H9 (cell line): ENCODE measurements around the gene SPPL3. TPM values are rescaled to one million over a fixed set of nuclear protein-coding genes. Genes with fewer than 3 reads are reported as not detected.
A peak's percentile ranks its signal among the peaks of the same experiment; 100 is the strongest.
"Not testable (repeated sequence)": the region's sequence is repeated elsewhere in the genome, so short reads cannot be mapped to it uniquely, and the experiment has no call there.

Source experiments
- DNase-seq: peaks from one replicate; pipeline ENCODE4 v3.0.0-alpha.2; 2017
- H2AFZ ChIP-seq: one replicate; pipeline ENCODE4 v1.6.1; 2013; ENCODE audit warnings: mild to moderate bottlenecking, low read length, control low read depth, moderate library complexity
- H2AK5ac ChIP-seq: 2 replicates; pipeline ENCODE4 v1.6.1; 2013; ENCODE audit warnings: low read length, control low read depth, mixed read lengths; ENCODE audit not compliant: insufficient read length
- H2BK120ac ChIP-seq: one replicate; pipeline ENCODE4 v1.6.1; 2013; ENCODE audit warnings: low read depth, mild to moderate bottlenecking, low read length, control low read depth, inconsistent platforms; ENCODE audit not compliant: poor library complexity, severe bottlenecking
- H2BK12ac ChIP-seq: 2 replicates; pipeline ENCODE4 v1.6.1; 2013; ENCODE audit warnings: low read length, control low read depth, mixed read lengths, low read depth; ENCODE audit not compliant: insufficient read length
- H2BK15ac ChIP-seq: 2 replicates; pipeline ENCODE4 v1.6.1; 2013; ENCODE audit warnings: low read depth, low read length, control low read depth
- H2BK20ac ChIP-seq: one replicate; pipeline ENCODE4 v1.6.1; 2013; ENCODE audit warnings: low read depth, mild to moderate bottlenecking, low read length, control low read depth, inconsistent platforms; ENCODE audit not compliant: poor library complexity, severe bottlenecking
- H2BK5ac ChIP-seq: 2 replicates; pipeline ENCODE4 v1.6.1; 2013; ENCODE audit warnings: low read length, control low read depth, mixed read lengths; ENCODE audit not compliant: insufficient read length
- H3K14ac ChIP-seq: 2 replicates; pipeline ENCODE4 v1.6.1; 2013; ENCODE audit warnings: low read length, control low read depth; ENCODE audit not compliant: insufficient read depth
- H3K18ac ChIP-seq: 2 replicates; pipeline ENCODE4 v1.6.1; 2013; ENCODE audit warnings: low read depth, mild to moderate bottlenecking, mixed read lengths, low read length, control low read depth; ENCODE audit not compliant: insufficient read length
- H3K23ac ChIP-seq: 2 replicates; pipeline ENCODE4 v1.6.1; 2013; ENCODE audit warnings: low read length, control low read depth, mixed read lengths, low read depth; ENCODE audit not compliant: insufficient read length
- H3K23me2 ChIP-seq: 2 replicates; pipeline ENCODE4 v1.6.1; 2013; ENCODE audit warnings: low read depth, mild to moderate bottlenecking, mixed read lengths, low read length, control low read depth; ENCODE audit not compliant: insufficient read length, poor library complexity, severe bottlenecking
- H3K27ac ChIP-seq: 2 replicates; pipeline ENCODE4 v1.5.1; 2013; ENCODE audit warnings: low read length, control low read depth, mixed read lengths, low read depth; ENCODE audit not compliant: insufficient read length
- H3K27me3 ChIP-seq: 2 replicates; pipeline ENCODE4 v1.6.1; 2013; ENCODE audit warnings: low read length, control low read depth, inconsistent platforms; ENCODE audit not compliant: insufficient read depth
- H3K4ac ChIP-seq: 2 replicates; pipeline ENCODE4 v1.6.1; 2013; ENCODE audit warnings: low read depth, mild to moderate bottlenecking, control low read depth, inconsistent platforms, low read length, moderate library complexity
- H3K4me1 ChIP-seq: 2 replicates; pipeline ENCODE4 v1.6.1; 2013; ENCODE audit warnings: low read length, control low read depth, inconsistent platforms; ENCODE audit not compliant: insufficient read depth
- H3K4me2 ChIP-seq: 2 replicates; pipeline ENCODE4 v1.6.1; 2013; ENCODE audit warnings: low read length, control low read depth, mixed read lengths; ENCODE audit not compliant: insufficient read length, insufficient read depth
- H3K56ac ChIP-seq: 2 replicates; pipeline ENCODE4 v1.6.1; 2013; ENCODE audit warnings: low read depth, mild to moderate bottlenecking, mixed read lengths, low read length, control low read depth; ENCODE audit not compliant: insufficient read length
- H3K79me1 ChIP-seq: 2 replicates; pipeline ENCODE4 v1.6.1; 2013; ENCODE audit warnings: low read depth, mild to moderate bottlenecking, moderate library complexity, low read length, control low read depth, inconsistent platforms; ENCODE audit not compliant: insufficient read depth, poor library complexity, severe bottlenecking
- H3K79me2 ChIP-seq: 2 replicates; pipeline ENCODE4 v1.6.1; 2013; ENCODE audit warnings: low read length, control low read depth, inconsistent platforms; ENCODE audit not compliant: insufficient read depth
- H3K9ac ChIP-seq: 2 replicates; pipeline ENCODE4 v1.6.1; 2013; ENCODE audit warnings: low read length, control low read depth, mixed read lengths; ENCODE audit not compliant: insufficient read length; ENCODE audit errors: extremely low read depth
- H3K9me3 ChIP-seq: one replicate; pipeline ENCODE4 v1.6.1; 2013; ENCODE audit warnings: low read depth, low read length, inconsistent platforms; ENCODE audit not compliant: control insufficient read depth
- H3T11ph ChIP-seq: one replicate; pipeline ENCODE4 v1.6.1; 2013; ENCODE audit warnings: mild to moderate bottlenecking, low read length, control low read depth, inconsistent platforms
- H4K20me1 ChIP-seq: one replicate; pipeline ENCODE4 v1.6.1; 2013; ENCODE audit not compliant: control insufficient read depth, insufficient read length, insufficient read depth
- H4K5ac ChIP-seq: 2 replicates; pipeline ENCODE4 v1.6.1; 2013; ENCODE audit warnings: low read depth, mild to moderate bottlenecking, mixed read lengths, low read length, control low read depth; ENCODE audit not compliant: insufficient read length
- H4K8ac ChIP-seq: replicated peaks from 2 replicates; pipeline ENCODE4 v1.6.1; 2013; ENCODE audit warnings: low read length, control low read depth, mixed read lengths, low read depth; ENCODE audit not compliant: insufficient read length
- H4K91ac ChIP-seq: 2 replicates; pipeline ENCODE4 v1.6.1; 2013; ENCODE audit warnings: low read depth, mild to moderate bottlenecking, moderate library complexity, mixed read lengths, low read length, control low read depth; ENCODE audit not compliant: insufficient read length
- H3K27ac Mint-ChIP-seq, 3 experiments: 2 replicates in 2 of 3; 3 replicates in 1 of 3; pipeline ENCODE4 v1.8.0; 2020 to 2021; ENCODE audit warnings: mixed read lengths in 3 of 3, mild to moderate bottlenecking in 1 of 3, moderate library complexity in 1 of 3
- H3K27me3 Mint-ChIP-seq: 2 replicates; pipeline ENCODE4 v1.8.0; 2021; ENCODE audit warnings: low read depth, mild to moderate bottlenecking, moderate library complexity, mixed read lengths
- H3K36me3 Mint-ChIP-seq, 3 experiments: 2 replicates in 2 of 3; 3 replicates in 1 of 3; pipeline ENCODE4 v1.8.0; 2020 to 2021; ENCODE audit warnings: low read depth in 3 of 3, mixed read lengths in 3 of 3; ENCODE audit not compliant: insufficient read depth in 1 of 3
- H3K4me1 Mint-ChIP-seq, 2 experiments: 2 replicates each; pipeline ENCODE4 v1.8.0; 2020; ENCODE audit warnings: mixed read lengths in 2 of 2
- H3K4me3 Mint-ChIP-seq, 2 experiments: 2 replicates in 1 of 2; 3 replicates in 1 of 2; pipeline ENCODE4 v1.8.0; 2020 to 2021; ENCODE audit warnings: mild to moderate bottlenecking in 2 of 2, mixed read lengths in 2 of 2, moderate library complexity in 1 of 2
- H3K9me3 Mint-ChIP-seq, 2 experiments: 2 replicates in 1 of 2; 3 replicates in 1 of 2; pipeline ENCODE4 v1.8.0; 2020; ENCODE audit warnings: mild to moderate bottlenecking in 2 of 2, mixed read lengths in 2 of 2, moderate library complexity in 1 of 2
- CTCF ChIP-seq: fragments of 200-600 bp; sonication (generic); conservative IDR thresholded peaks from 3 replicates; pipeline ENCODE4 v1.8.0; 2021; ENCODE audit warnings: antibody characterized with exemption, mild to moderate bottlenecking
- WGBS: extraction: QIAGEN DNeasy Blood & Tissue Kit; methylation state at CpG from one replicate; pipeline ENCODE4 v1.1.7; 2013; ENCODE audit warnings: missing lambda C conversion rate, low lambda C conversion rate, mixed read lengths; ENCODE audit not compliant: insufficient read length; ENCODE audit errors: extremely low coverage; 5-methylcytosine and 5-hydroxymethylcytosine counted together
- total RNA-seq: library from RNA; stranded (reverse); gene quantifications from 2 replicates; pipeline ENCODE4 v1.2.1, GENCODE V29; 2021

Gene SPPL3
- total RNA-seq, 1 experiment from 2014 or later = 46.3 TPM

- H3K56ac ChIP-seq = no peak overlapping the region
- no peak overlapping the region for H3K23ac ChIP-seq
- H2BK12ac ChIP-seq = no peak overlapping the region
- no CpG with 5 or more reads among the region's 1 CpG for WGBS
- Mint-ChIP-seq H3K36me3 (peaks cover 16 to 26% (median 18%) of the 10 kb centered on the region in 3 experiments), H3K27me3 (no peaks in the 10 kb centered on the region), H3K4me3 (no peak overlapping the region), H3K27ac (no peak overlapping the region), H3K9me3 (peaks cover 18 to 20% of the 10 kb centered on the region in 2 experiments), H3K4me1 (no peaks in the 10 kb centered on the region)
- no peak overlapping the region for H3T11ph ChIP-seq
- H3K14ac ChIP-seq = no peak overlapping the region
- H2BK20ac ChIP-seq = no peak overlapping the region
- no peak overlapping the region for H4K91ac ChIP-seq
- H4K20me1 ChIP-seq = no peaks in the 10 kb centered on the region
- H3K18ac ChIP-seq = no peak overlapping the region
- no peaks in the 10 kb centered on the region for H3K4me1 ChIP-seq
- no peak for DNase-seq
- H2AFZ ChIP-seq = no peak overlapping the region
- no peak overlapping the region for H2BK15ac ChIP-seq
- H3K9me3 ChIP-seq = no peaks in the 10 kb centered on the region
- H3K9ac ChIP-seq = no peak overlapping the region
- H3K79me2 ChIP-seq = no peaks in the 10 kb centered on the region
- no peak overlapping the region for H4K8ac ChIP-seq
- no peak overlapping the region for H3K4me2 ChIP-seq
- no peaks in the 10 kb centered on the region for H3K27me3 ChIP-seq
- H3K4ac ChIP-seq = no peak overlapping the region
- H2BK120ac ChIP-seq = no peak overlapping the region
- H3K23me2 ChIP-seq = no peaks in the 10 kb centered on the region
- no peak overlapping the region for H3K27ac ChIP-seq
- no peak overlapping the region for H2BK5ac ChIP-seq
- no peaks in the 10 kb centered on the region for H3K79me1 ChIP-seq
- H2AK5ac ChIP-seq = no peak overlapping the region
- TF ChIP-seq CTCF = no peak
- H4K5ac ChIP-seq = no peak overlapping the region
These were observed 110.8 kb downstream of the SPPL3 start for GRCh38 chr12:120793357-120793756.

- H3K4me3 Mint-ChIP-seq, H2BK5ac ChIP-seq, H3K14ac ChIP-seq, H3K4me1 Mint-ChIP-seq, H2BK120ac ChIP-seq, H4K5ac ChIP-seq, H2AK5ac ChIP-seq, H3K4me2 ChIP-seq, H2AFZ ChIP-seq, H3K9me3 ChIP-seq, H3T11ph ChIP-seq, H4K8ac ChIP-seq, H3K27ac ChIP-seq, DNase-seq, H4K20me1 ChIP-seq, H4K91ac ChIP-seq, H2BK20ac ChIP-seq, H3K79me2 ChIP-seq, H3K23me2 ChIP-seq, H3K27me3 ChIP-seq, H3K18ac ChIP-seq, H3K27me3 Mint-ChIP-seq, H3K23ac ChIP-seq, H3K79me1 ChIP-seq, H3K4ac ChIP-seq, H2BK12ac ChIP-seq, H2BK15ac ChIP-seq, H3K4me1 ChIP-seq, H3K9ac ChIP-seq, H3K56ac ChIP-seq: not testable (repeated sequence)
- peaks cover 18 to 20% of the 10 kb centered on the region in 2 experiments for H3K9me3 Mint-ChIP-seq
- peak overlapping the region in 2 of 3 experiments; percentile 52 to 59; a peak in 2 of 7 replicates for H3K27ac Mint-ChIP-seq
- WGBS = no CpG with 5 or more reads among the region's 9 CpGs
- peaks cover 16 to 26% (median 18%) of the 10 kb centered on the region in 3 experiments for H3K36me3 Mint-ChIP-seq
These were observed 111.7 kb downstream of the SPPL3 start for GRCh38 chr12:120792456-120792855.
